Measurements from ENCODE around the gene NIF3L1. TPM values are rescaled to one million over a fixed set of nuclear protein-coding genes. Genes with fewer than 3 reads are reported as not detected.
A peak's percentile ranks its signal among the peaks of the same experiment; 100 is the strongest.

Gene NIF3L1
- total RNA-seq, 3 donors from 2014 or later: 19.2 to 28.1 (median 26.7) TPM

- DNase-seq (no peak), ATAC-seq (no peak)
- intact Hi-C loops (cut with DNase I, micrococcal nuclease): no loop called here
- Histone ChIP-seq H3K36me3 (ENCODE audit: low read depth) (peaks cover 33% of the 10 kb centered on the region), H3K4me1 (ENCODE audit: low read depth) (peaks cover 11% of the 10 kb centered on the region), H3K9me3 (no peaks in the 10 kb centered on the region), H3K4me3 (no peak overlapping the region)
- TF ChIP-seq CTCF (IDR thresholded peaks at IDR 0.05): no peak
These were observed 32.4 kb upstream of the NIF3L1 start for GRCh38 chr2:200856806-200857205.

- H3K4me3 ChIP-seq: no peak overlapping the region
- no peaks in the 10 kb centered on the region for H3K9me3 ChIP-seq
- ATAC-seq: no peak
- intact Hi-C loops (cut with DNase I, micrococcal nuclease): no loop called here
- peaks cover 11% of the 10 kb centered on the region for H3K4me1 ChIP-seq (ENCODE audit: low read depth)
- DNase-seq: peak in 1 of 3 donors; percentile 27
- H3K36me3 ChIP-seq (ENCODE audit: low read depth): peaks cover 32% of the 10 kb centered on the region
- no peak for TF ChIP-seq CTCF (IDR thresholded peaks at IDR 0.05)
These were observed 28.9 kb upstream of the NIF3L1 start for GRCh38 chr2:200860092-200860795.

- Histone ChIP-seq H3K4me1 (ENCODE audit: low read depth) (peaks cover 11% of the 10 kb centered on the region), H3K36me3 (ENCODE audit: low read depth) (peaks cover 17% of the 10 kb centered on the region), H3K4me3 (no peak overlapping the region), H3K9me3 (no peaks in the 10 kb centered on the region)
- DNase-seq (no peak), ATAC-seq (no peak)
- no peak for TF ChIP-seq CTCF (IDR thresholded peaks at IDR 0.05)
- intact Hi-C loops (cut with DNase I, micrococcal nuclease): no loop called here
These were observed 27.5 kb upstream of the NIF3L1 start for GRCh38 chr2:200861617-200862155.

GRCh38 chr2:200862532-200863000, 26.6 kb upstream of the NIF3L1 start:
- H3K4me1 ChIP-seq (ENCODE audit: low read depth): peaks cover 11% of the 10 kb centered on the region
- intact Hi-C loops (cut with DNase I, micrococcal nuclease): no loop called here
- DNase-seq (peak in 2 of 3 donors; percentile 41 to 51), ATAC-seq (peak; percentile 4)
- no peaks in the 10 kb centered on the region for H3K9me3 ChIP-seq
- TF ChIP-seq CTCF (IDR thresholded peaks at IDR 0.05): no peak
- peak overlapping the region; percentile 89 for H3K4me3 ChIP-seq
- H3K36me3 ChIP-seq (ENCODE audit: low read depth): peaks cover 10% of the 10 kb centered on the region

GRCh38 chr2:200863782-200864175, 25.4 kb upstream of the NIF3L1 start:
- intact Hi-C loops (cut with DNase I, micrococcal nuclease): no loop called here
- H3K4me3 ChIP-seq: peak overlapping the region; percentile 89
- H3K9me3 ChIP-seq: no peaks in the 10 kb centered on the region
- peaks cover 6% of the 10 kb centered on the region for H3K4me1 ChIP-seq (ENCODE audit: low read depth)
- ATAC-seq: peak; percentile 14
- no peaks in the 10 kb centered on the region for H3K36me3 ChIP-seq (ENCODE audit: low read depth)
- DNase-seq: peak in 1 of 3 donors; percentile 51
- no peak for TF ChIP-seq CTCF (IDR thresholded peaks at IDR 0.05)

Measured in mucosa of descending colon (tissue), 3 donors.